Panc1 (cell line): ENCODE results near the gene GFPT2. TPM values are rescaled to one million over a fixed set of nuclear protein-coding genes. Genes with fewer than 3 reads are reported as not detected.

Experiments
- ATAC-seq: fragments of 200-7000 bp; cut with Tn5 transposase; 2 replicates; pipeline ENCODE4 v1.9.1; 2020; ENCODE audit warnings: mild to moderate bottlenecking, moderate library complexity
- BruUV-seq: library from RNA; stranded (reverse); fragments of 400-500 nt; replicated peaks from 2 replicates; lab custom pipeline; 2021; lab: Mats Ljungman, UMichigan
- CTCF ChIA-PET: fragments of 300-600 bp; sonication (Branson Sonifier 250); formaldehyde crosslinking; loops from one replicate; lab custom pipeline; 2022; ENCODE audit warnings: antibody characterized with exemption; lab: Charles Lee
- POLR2A ChIA-PET: fragments of 300-600 bp; sonication (Branson Sonifier 250); formaldehyde crosslinking; loops from one replicate; lab custom pipeline; 2022; ENCODE audit warnings: antibody characterized with exemption; lab: Charles Lee
- DNase-seq: peaks from one replicate; pipeline ENCODE4 v3.0.0-alpha.2; 2010; ENCODE audit warnings: low read depth, low spot score
- H3K27ac ChIP-seq: 2 replicates; pipeline ENCODE4 v1.5.1; 2011; ENCODE audit warnings: mild to moderate bottlenecking, low read length, inconsistent platforms
- H3K27me3 ChIP-seq: fragments of 200-500 bp; sonication (Bioruptor generic); 2 replicates; pipeline ENCODE4 v1.6.0; 2014; ENCODE audit warnings: low read length, inconsistent platforms; ENCODE audit not compliant: control insufficient read depth, insufficient read depth
- H3K36me3 ChIP-seq: fragments of 200-500 bp; sonication (Bioruptor generic); 2 replicates; pipeline ENCODE4 v1.5.1; 2014; ENCODE audit warnings: inconsistent platforms, mild to moderate bottlenecking, low read length, moderate library complexity; ENCODE audit not compliant: control insufficient read depth, insufficient read depth
- H3K4me1 ChIP-seq: 2 replicates; pipeline ENCODE4 v1.5.1; 2011; ENCODE audit warnings: inconsistent platforms, mild to moderate bottlenecking, low read length, moderate library complexity; ENCODE audit not compliant: control insufficient read depth, insufficient read depth
- H3K4me3 ChIP-seq, 2 experiments: 2 replicates each; pipeline ENCODE4 v1.5.1; 2011 to 2012; ENCODE audit warnings: low read depth in 2 of 2, low read length in 2 of 2, mild to moderate bottlenecking in 2 of 2, inconsistent platforms in 1 of 2, moderate library complexity in 1 of 2
- H3K9me3 ChIP-seq: fragments of 200-500 bp; sonication (Bioruptor generic); 2 replicates; pipeline ENCODE4 v1.5.1; 2014; ENCODE audit warnings: low read depth, mild to moderate bottlenecking, inconsistent platforms, low read length, moderate library complexity; ENCODE audit not compliant: control insufficient read depth, insufficient read depth
- CTCF ChIP-seq: fragments of 450-650 bp; IDR thresholded peaks from 2 replicates; pipeline ENCODE4 v1.5.1; 2017; ENCODE audit warnings: mild to moderate bottlenecking
- POLR2AphosphoS5 ChIP-seq: IDR thresholded peaks from 2 replicates; pipeline ENCODE4 v1.6.1; 2012; ENCODE audit warnings: mild to moderate bottlenecking, low read depth, low read length, moderate library complexity
- REST ChIP-seq, 2 experiments: IDR thresholded peaks; 2 replicates each; pipeline ENCODE4 v1.6.1; 2011 to 2012; ENCODE audit warnings: low read depth in 2 of 2, control low read depth in 1 of 2, low read length in 1 of 2, mild to moderate bottlenecking in 1 of 2, moderate library complexity in 1 of 2; ENCODE audit not compliant: insufficient read depth in 1 of 2
- SIN3A ChIP-seq: IDR thresholded peaks from 2 replicates; pipeline ENCODE4 v1.6.1; 2012; ENCODE audit warnings: low read depth, mild to moderate bottlenecking, low read length, moderate library complexity, borderline replicate concordance; ENCODE audit not compliant: insufficient read depth
- TCF7L2 ChIP-seq: IDR thresholded peaks from 2 replicates; pipeline ENCODE4 v1.6.1; 2011; ENCODE audit warnings: mild to moderate bottlenecking, low read depth, low read length, inconsistent platforms
- in situ Hi-C: cut with HindIII; loops from 2 replicates; pipeline ENCODE4 v1.10.0; 2016; ENCODE audit warnings: low sequenced_read_pairs, low pct_unique_long_range_greater_than_20kb
- intact Hi-C: fragments of 100-400 bp; cut with micrococcal nuclease; formaldehyde crosslinking; loops from one replicate; pipeline ENCODE4 v1.10.0; 2022; ENCODE audit not compliant: unreplicated experiment
- total RNA-seq: library from RNA; stranded (reverse); gene quantifications from one replicate; pipeline ENCODE4 v1.2.1, GENCODE V29; 2021; ENCODE audit not compliant: unreplicated experiment

GFPT2 gene
- total RNA-seq, 1 experiment from 2014 or later, result 2.1 TPM

GRCh38 chr5:180271221-180271620, 81.9 kb downstream of the GFPT2 start:
- in situ Hi-C loops (no loop called here), intact Hi-C loops (no loop called here)
- H3K9me3 ChIP-seq, result peaks cover 67% of the 10 kb centered on the region
- H3K27ac ChIP-seq, result no peak overlapping the region
- DNase-seq (no peak), ATAC-seq (no peak)
- ChIA-PET CTCF (no interaction called here), POLR2A (no interaction called here)
- no TSS peak for BruUV-seq
- no peaks in the 10 kb centered on the region for H3K36me3 ChIP-seq
- TF ChIP-seq REST (IDR thresholded peaks at IDR 0.05; ENCODE audit: insufficient read depth in 1 of 2, low read depth in 2 of 2, low read length in 1 of 2) (no peak), CTCF (no peak), POLR2AphosphoS5 (no peak), TCF7L2 (no peak), SIN3A (no peak)
- H3K4me3 ChIP-seq, result no peak overlapping the region
- no peaks in the 10 kb centered on the region for H3K4me1 ChIP-seq
- H3K27me3 ChIP-seq, result no peaks in the 10 kb centered on the region

- peaks cover 73% of the 10 kb centered on the region for H3K9me3 ChIP-seq
- no peak overlapping the region for H3K27ac ChIP-seq
- CTCF ChIA-PET, result no interaction called here
- ATAC-seq (no peak), DNase-seq (no peak)
- no peaks in the 10 kb centered on the region for H3K27me3 ChIP-seq
- intact Hi-C loops (no loop called here), in situ Hi-C loops (no loop called here)
- peaks cover 2% of the 10 kb centered on the region; the same call in 1 of the 2 replicates for H3K36me3 ChIP-seq
- no peaks in the 10 kb centered on the region for H3K4me1 ChIP-seq
- BruUV-seq, result no TSS peak
- no peak for TF ChIP-seq SIN3A
- no peak for TF ChIP-seq POLR2AphosphoS5
- no peak for TF ChIP-seq REST (IDR thresholded peaks at IDR 0.05; ENCODE audit: insufficient read depth in 1 of 2, low read depth in 2 of 2, low read length in 1 of 2)
- no peak for TF ChIP-seq TCF7L2
- TF ChIP-seq CTCF, result no peak
- no peak overlapping the region for H3K4me3 ChIP-seq
- POLR2A ChIA-PET, result interaction anchor here (0.6 kb wide), 1 partner anchor 127 kb away, joined by 3 read pairs; no protein-coding TSS in a partner anchor
Observed at GRCh38 chr5:180259260-180259611, 93.9 kb downstream of the GFPT2 start.
